Jurkat, Clone E6-1 (cell line): ENCODE measurements around the gene XRCC4. TPM values are rescaled to one million over a fixed set of nuclear protein-coding genes. Genes with fewer than 3 reads are reported as not detected.

Source experiments
- DNase-seq: peaks from one replicate; pipeline ENCODE4 v3.0.0-alpha.2; 2011; ENCODE audit warnings: low read depth, low spot score
- H3K4me3 ChIP-seq: 2 replicates; pipeline ENCODE4 v1.5.1; 2011; ENCODE audit warnings: mild to moderate bottlenecking, low read length, control low read depth, moderate library complexity
- polyA plus RNA-seq: library from polyadenylated mRNA; unstranded; fragments of >200 nt; gene quantifications from one replicate; pipeline ENCODE4 v1.2.1, GENCODE V29; 2012; ENCODE audit warnings: missing spikeins; ENCODE audit not compliant: insufficient read length, insufficient read depth

XRCC4 gene
- polyA plus RNA-seq: 15.0 TPM

DNA sequence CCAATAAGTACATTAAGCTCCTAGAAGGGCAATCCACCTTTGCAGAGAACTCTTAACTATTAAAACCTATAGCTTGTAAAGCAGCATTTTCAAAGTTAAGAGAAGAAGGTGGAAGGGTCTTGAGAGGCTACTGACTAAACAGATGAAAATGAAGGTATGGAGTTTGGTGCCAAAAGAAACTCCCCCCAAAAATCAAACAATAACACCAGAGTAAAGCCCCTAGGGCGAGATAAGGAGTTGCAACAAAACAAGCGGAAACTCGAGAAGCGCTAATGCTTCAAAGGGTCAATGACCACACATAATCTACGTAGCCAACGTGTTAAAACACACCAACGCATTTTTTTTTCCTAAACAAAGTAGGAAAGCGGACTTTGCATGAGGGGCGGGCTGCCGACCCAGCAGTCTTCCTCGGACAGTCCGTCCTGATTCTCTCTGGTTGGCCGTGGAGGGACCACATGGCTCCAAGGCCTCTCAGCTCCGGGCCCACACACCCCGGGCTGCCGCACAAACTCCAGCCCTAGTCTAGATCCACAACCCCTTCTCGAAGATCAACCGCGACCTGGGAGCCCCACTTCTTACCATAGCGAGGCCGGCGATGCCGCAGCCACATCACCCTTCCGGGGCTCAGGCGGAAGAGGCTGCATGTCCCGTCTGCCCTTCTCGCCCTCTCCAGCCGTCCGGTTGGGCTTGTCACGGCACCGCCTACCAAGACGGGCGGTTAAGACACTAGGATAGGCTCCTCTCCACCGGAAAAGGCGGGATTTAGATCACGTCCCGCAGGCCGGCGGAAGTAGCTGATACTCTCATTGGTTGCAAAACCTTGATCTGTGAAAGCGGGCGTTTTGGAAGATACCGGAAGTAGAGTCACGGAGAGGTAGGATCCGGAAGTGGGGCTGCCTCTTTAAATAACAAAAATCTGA is at the start of gene XRCC4, which contains the start of gene TMEM167A:
XRCC4 (plus strand) TSS at position 806 of the 920 bp plus-strand sequence. CDS start 27,373 bp downstream, outside the sequence.
TMEM167A (minus strand) TSS at position 653 of the 920 bp plus-strand sequence; CDS start at position 582, 71 bp downstream.
- DNase-seq: peak; percentile 98
- H3K4me3 ChIP-seq: peak within 1 kb of the TSS; percentile 97

DNA sequence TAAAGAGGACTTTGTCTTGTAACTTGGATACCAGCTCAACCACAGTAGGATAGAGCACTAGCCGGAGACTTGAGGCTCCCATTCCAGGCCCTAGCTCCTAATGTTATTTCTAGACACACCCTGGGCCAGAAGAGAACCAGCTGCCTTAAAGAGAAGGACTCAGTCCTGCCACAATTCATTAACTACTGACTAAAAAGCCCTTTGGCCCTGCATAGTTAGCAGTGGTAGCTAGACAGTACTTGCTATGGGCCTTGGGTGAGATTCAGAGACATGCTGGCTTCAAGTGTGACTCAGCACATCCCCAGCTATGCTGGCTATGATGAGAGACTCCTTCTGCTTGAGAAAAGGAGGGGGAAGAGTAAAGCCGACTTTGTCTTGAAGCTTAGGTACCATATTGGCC is 47.4 kb upstream of the XRCC4 start:
- DNase-seq: no peak
- no peak overlapping the region for H3K4me3 ChIP-seq

DNA sequence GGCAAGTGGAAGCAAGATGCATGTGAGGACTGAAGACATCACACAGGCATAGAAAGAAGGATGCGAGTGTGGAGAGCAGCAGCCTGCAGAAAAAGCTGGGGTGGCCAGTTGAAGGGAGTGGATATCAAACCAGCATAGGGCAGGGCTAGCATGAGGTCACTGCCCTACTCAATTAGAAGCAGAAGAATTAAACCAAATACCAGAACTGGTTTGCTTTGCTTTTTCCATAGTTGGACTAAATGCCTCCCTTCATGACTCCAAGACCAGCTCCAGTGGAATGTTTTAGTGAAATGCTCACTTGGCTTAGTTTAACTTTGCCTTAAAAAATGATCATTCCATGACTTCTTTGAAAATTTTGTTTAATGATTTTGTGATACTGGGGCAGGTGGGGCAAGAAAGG is 46.0 kb upstream of the XRCC4 start:
- no peak overlapping the region for H3K4me3 ChIP-seq
- DNase-seq: no peak

DNA sequence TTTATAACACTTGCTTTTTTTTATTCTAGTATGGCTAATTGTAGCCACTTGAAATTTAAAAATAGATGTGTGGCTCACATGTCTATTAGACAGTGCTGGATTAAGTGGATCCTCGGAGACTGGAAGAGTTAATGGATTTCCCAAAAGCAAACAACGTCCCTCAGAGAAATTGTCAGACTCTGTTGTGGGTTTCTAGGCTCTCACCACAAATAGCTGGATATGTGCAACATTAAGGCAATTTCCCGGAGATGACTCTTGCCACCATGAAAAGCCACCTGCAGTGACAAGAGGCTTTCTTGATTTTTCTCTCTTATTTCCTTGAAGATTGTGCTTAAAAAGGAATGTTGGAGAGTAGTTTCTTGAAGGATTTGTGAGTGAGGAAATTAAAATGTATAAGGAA is 43.3 kb upstream of the XRCC4 start:
- no peak overlapping the region for H3K4me3 ChIP-seq
- DNase-seq: no peak

DNA sequence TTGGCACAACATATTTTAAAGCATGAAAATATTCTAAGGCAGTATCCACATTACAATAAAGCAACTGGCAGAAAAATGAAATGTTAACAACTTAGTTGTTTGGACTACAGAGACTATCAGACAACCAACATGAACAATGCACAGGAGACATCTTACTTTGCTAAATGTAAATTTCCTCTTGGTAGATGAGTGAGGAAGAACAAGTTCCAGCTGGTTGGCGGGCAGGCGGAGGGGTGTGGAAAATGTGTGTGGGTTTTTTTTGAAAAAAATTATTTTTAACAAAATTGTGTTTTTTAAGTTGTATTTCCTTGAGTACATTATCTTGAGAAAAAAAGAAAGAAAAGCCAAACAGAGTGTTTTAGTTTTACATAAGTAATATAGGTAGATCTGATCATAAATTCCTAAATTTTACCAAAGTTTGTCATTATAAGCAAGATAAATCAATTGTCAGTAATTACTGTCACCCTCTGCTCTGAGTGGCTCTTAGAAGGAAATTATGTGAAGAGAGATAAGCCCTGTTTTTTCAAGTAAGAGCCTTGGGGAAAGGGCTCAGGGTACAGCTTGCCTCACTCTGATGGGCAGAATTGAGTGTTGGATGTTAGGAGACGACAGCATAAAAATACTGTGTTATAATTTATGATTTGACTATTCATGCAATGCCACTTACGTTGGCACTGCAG is 42.7 kb upstream of the XRCC4 start:
- no peak for DNase-seq
- H3K4me3 ChIP-seq: no peak overlapping the region

DNA sequence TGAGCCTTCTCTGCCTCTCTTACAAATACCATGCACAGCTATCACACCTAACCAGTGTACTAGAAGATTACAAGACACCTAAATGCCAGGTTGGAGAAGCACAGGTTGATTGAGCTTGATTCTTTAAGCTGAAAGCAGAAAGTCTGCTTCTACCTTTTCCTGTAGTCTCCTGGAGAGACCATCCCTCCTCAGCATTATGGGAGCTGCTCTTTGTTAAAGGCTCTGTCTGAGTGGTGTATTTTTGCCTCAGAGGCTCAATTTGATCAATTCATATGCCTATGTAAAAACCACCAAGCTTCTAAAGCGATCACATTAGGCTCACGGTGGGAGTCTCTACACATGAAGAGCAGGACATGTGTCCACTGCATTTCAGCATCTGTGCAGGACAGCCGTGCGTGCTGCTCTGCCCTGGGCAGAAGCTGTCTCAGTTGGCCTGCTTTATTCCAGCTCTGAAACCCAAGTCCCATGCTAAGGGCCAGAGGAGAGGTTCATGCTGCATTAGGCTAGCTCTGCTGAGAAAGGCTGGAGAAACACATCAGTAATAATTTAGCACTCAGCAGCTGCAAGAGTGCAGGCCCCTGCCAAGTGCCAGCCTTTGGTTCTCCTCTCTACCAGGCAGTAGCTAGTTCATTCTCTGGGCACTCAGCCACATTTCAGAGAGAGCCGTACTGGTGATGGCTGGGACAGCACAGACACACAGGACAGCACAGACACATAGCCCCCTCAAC is 41.8 kb upstream of the XRCC4 start:
- no peak for DNase-seq
- no peak overlapping the region for H3K4me3 ChIP-seq

DNA sequence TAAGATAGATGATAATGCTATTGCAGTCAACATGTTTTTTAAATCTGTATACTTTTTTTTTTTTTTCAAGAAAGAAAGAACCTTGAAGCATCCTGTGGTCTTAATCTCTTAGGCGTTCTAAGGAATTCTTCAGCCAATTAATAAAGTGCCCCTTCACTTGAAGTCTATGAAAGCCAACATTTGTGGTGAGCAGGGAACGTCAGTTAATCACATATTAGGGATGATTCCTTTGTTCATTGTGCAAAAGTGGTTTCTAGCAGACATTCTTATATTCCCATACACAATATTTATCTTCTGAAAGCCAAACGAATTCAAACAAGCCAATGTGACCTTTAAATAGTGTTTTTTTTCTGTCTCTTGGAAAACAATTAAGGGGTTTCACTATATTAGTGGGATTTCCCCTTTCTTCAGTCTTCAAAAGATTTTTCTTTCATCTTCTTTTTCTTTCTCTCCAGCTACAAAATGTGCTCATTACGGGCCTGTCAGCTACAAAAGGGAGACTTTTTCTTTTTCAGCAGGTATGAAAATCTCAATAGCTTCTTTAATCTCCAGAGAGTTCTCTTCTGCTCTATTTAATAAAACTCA is 40.3 kb upstream of the XRCC4 start:
- no peak for DNase-seq
- no peak overlapping the region for H3K4me3 ChIP-seq

DNA sequence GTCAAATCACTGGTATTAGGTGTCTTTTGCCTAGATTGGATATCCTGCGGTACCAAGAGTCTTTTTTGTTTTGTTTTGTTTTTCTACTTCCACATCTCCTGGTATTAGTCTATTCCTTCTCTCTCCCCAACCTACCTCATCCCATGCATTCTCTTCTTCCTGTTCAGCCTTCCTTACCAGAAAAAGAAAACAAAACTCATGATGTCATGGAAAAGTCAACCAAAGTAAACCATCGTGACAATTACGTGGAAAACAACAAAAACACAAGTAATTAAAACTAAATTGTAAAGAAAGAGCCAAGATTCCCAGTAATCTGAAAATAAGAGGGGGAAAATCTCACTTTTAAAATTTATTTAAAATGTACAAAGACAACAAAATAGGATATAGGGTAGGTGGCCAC is 38.4 kb upstream of the XRCC4 start:
- no peak overlapping the region for H3K4me3 ChIP-seq
- DNase-seq: no peak

DNA sequence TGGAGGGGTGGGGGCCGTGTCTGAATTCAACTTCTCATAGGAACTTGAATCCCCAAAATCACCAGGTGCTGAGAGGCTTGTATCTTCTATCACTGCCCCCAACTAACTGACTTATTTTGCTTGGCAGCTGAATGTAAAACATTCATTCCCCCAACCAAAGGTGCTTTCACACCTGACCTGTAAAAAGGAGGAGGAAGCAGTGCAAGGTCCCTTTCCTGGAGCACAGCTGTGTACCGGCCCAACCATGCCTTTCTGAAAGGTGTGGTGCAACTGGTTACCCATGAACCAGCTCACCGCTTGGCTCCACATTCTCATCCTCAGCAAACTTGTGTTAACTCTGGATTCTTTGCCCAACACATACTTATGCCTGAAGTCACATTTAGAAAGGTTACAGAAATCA is 34.8 kb upstream of the XRCC4 start:
- no peak for DNase-seq
- no peak overlapping the region for H3K4me3 ChIP-seq

DNA sequence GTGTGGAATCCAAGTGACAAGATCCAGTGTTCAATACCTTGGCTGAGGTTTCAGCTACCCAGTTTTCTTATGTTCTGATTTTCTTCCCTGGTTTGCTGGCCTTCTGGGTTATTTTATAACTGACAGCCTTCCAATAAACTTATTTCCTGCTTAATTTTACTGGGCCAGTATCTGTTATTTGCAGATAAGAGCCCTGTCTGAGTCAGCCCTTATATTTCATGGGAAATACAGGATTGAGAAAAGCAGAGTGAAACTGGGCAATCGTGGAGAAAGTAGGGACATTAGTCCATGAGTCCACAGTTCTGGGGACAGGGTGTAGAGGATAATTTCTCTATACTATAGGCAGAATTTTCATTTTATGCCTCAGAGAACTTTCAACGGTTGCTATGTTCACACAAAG is 32.4 kb upstream of the XRCC4 start:
- H3K4me3 ChIP-seq: no peak overlapping the region
- no peak for DNase-seq

DNA sequence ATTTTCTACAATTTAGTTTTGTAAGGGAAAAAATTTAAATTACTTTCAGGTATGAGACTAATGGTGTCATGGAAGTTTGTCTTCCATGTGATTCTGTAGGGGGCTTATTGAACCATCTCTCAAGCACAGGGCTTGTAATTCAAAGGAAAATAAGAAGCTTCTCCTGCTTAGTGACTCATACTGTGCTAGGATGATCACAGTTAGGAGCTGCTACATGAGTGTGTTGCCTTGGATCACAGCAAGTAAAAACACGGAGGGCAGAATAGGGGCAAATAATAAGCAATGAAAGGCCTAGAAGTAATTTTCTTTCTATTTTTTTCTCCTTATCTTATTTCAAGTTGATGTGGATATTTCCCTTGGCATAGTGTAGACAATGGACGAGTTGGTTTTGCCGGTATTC is 29.1 kb upstream of the XRCC4 start:
- no peak overlapping the region for H3K4me3 ChIP-seq
- no peak for DNase-seq

DNA sequence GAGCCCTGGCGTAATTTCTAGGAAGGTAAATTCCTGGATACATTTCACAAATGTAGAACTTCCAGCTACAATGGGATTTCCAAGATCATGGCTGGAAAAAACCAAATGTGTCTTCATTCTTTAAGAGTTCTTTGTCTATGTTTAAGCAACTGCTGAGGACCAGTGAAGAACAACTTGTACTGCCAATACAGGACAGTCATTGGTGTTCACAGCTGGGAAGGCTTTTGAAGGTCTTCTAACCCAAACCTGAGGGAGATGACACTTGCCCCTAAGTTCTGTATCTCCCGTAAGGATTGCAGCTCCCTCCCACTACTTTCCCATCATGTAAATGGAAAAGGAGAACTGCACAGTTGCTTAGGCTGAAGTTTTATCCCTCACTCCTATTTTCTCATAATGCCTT is 28.5 kb upstream of the XRCC4 start:
- H3K4me3 ChIP-seq: no peak overlapping the region
- DNase-seq: no peak

DNA sequence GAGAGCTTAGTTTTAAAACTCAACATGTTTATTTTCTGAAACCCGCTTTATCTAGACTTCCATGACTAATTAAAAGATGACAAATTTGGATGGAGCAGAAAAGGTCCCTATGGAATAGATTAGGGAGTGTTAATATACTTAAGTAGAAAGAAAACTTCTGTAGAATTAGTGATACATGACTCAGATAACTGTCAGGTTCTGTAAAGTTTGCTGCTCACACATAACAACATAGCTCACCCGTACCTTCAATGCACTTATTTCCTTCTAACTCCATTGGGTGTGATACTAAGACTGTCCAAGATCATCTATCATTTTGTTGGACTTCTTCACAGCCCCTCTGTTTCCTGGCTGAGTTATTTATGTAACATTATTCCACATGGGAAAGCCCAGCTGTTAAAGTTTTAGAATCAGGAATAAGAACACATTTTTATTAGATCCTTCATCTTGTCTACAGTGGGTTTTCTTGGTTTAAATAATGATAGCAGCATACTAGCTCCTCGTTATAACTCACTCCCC is 27.9 kb upstream of the XRCC4 start:
- no peak overlapping the region for H3K4me3 ChIP-seq

DNA sequence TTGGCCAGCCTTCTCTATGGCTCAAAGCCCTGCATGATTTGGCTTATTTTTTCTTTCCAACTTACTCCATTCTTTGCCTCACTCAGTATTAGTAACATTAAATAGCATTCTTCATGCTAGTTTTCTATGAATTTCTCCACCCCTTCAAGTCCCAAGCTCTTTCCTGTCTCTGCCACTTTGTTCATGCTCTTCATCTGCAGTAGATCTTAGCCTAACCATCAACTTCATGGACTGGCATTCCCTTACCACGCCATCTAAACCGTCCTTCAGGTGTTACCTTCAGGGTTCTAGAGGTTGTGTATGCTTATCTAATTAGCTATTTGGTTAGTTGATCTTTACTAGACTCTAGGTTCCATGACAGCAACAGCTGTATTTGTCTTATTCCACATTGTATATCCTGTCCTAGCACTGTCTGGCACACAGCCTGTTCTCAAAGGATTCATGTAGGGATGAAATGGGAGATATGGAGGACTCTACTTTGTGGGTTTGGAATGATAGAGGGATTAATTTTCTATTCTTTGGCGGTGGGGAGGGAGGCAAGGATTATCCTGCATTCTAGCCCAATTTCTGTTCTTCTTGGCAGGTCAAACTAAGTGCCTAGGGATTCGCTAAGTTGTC is 26.5 kb upstream of the XRCC4 start:
- no peak overlapping the region for H3K4me3 ChIP-seq
- DNase-seq: no peak

More for the DNA sequence above, 27.9 kb upstream of the XRCC4 start:
- DNase-seq: no peak

DNA sequence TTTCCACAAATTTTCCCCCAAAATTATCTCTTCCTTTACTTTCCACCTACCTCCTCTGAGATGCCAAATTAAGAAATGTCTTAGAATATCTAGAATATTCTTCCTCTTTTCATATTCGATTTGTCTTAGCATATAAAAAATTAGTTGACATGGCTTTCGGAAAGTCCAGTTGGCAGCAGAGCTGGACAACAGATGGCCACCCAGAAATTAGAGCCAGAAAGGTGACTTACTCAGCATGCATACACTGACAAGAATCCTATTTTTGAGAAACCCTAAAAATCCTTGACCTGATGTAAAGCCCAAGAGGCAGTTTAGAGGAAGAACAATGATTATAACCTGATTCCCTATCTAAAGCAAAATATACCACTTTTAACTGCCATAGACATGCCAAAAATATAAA is 22.2 kb upstream of the XRCC4 start:
- no peak overlapping the region for H3K4me3 ChIP-seq
- DNase-seq: no peak

DNA sequence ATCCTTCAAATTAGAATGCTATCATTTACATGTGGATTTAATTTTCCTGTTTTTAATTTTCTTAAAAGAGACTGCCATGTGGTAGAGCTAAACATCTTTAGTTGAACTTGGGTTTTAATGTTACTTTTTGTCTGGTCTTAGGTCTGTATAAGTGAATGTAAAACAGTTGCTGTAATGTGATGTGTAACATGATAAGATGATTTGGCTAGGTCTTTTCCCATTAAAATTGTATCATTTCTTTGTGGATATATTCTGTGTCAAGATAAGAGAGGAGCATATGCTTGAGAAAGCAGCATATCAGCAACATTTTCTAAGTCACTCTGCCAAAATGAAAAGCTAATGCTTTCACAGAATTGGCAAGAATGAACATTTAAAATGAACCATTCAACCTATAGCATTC is 18.6 kb upstream of the XRCC4 start:
- DNase-seq: no peak
- H3K4me3 ChIP-seq: no peak overlapping the region

DNA sequence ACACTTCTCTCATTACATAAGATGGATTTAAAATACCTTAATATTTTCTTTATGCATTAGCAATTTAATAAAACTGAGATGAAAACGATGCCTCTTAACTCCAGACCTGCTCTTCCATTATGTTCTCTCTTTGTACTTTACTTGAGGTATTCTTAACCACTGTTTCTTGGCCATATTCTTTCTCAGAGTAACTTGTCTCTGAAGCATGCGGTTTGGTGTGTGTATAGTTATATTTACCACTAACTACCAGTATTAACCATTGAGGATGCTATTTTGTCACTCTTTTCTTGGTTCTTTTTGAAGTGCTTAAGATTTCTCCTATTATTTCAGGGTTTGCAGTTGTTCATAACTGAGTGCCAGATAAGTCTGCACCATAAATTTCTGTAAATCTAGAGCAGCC is 18.0 kb upstream of the XRCC4 start:
- no peak for DNase-seq
- H3K4me3 ChIP-seq: no peak overlapping the region

DNA sequence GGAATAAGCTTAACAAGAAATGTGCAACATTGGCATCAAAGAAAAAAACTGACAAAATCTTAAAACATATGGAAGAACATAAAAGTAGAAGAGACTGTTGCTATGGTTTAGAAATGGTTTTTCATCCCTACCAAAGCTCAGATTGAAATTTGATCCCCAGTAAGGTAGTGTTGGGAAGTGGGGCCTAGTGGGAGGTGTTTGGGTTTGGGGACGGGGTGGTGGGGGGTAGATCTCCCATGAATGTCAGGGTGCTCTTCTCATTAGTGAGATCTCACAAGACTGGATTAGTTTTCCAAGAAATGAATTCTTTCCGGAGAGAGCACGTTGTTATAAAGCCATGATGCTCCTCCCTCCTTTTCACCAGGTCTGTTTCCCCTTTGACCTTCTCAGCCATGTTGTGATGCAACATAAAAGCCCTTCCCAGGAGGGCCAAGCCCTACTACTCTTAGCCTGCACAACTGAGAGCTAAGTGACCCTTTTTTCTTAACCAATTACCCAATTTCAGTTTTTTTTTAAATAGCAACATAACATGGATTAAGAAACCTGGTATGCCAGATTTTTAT is 10.7 kb upstream of the XRCC4 start:
- H3K4me3 ChIP-seq: no peak overlapping the region
- DNase-seq: no peak
